Measurements from ENCODE around the gene COL5A2. TPM values are rescaled to one million over a fixed set of nuclear protein-coding genes. Genes with fewer than 3 reads are reported as not detected.

Gene COL5A2
- polyA plus RNA-seq, 1 donor from 2014 or later: 3.6 TPM

DNA sequence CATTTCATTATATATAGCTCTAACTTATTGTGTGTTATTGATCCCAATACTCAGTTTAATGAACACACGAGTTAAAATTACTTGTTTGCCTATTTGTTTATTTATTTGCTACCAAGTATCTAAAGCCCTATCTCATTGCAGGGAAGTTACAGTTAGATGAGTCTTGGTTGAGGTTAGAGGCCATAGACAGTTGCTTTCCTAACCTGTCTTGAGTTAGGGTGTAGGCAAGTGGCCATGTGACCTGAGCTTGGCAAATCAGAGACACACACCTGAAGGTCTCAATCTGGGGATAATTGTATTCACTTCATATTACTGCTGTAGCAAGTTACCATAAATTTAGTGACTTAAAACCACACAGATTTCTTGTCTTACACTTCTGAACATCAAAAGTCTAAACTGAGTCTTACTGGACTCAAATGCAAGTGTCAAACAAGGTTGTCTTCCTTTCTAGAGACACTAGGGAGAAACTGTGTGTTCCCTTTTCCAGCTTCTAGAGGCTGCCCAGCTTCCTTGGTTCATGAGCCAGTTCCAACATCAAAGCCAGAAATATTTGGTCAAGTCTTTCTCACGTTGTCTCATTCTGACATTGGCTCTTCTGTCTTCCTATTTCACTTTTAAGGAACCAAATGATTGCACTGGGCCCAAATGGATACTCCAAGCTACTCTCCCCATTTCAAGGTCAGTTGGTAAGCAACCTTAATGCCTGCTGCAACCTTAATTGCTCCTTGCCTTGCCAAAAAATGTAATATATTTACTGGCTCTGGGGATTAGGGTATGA lies 165.7 kb downstream of the COL5A2 start:
- Histone ChIP-seq H3K9me3 (ENCODE audit: low read length) (no peaks in the 10 kb centered on the region), H3F3A (ENCODE audit: insufficient read depth, low read length, poor library complexity, severe bottlenecking) (no peaks in the 10 kb centered on the region), H3K79me2 (replicated peaks; ENCODE audit: insufficient read depth, low read length) (no peaks in the 10 kb centered on the region), H3K4me3 (ENCODE audit: low read length) (no peak overlapping the region), H2AFZ (ENCODE audit: low read depth, low read length) (no peak overlapping the region), H3K36me3 (ENCODE audit: insufficient read depth, low read length) (no peaks in the 10 kb centered on the region), H4K20me1 (ENCODE audit: insufficient read depth) (no peaks in the 10 kb centered on the region), H3K9ac (ENCODE audit: low read length) (no peak overlapping the region), H3K27me3 (ENCODE audit: insufficient read depth, low read depth, low read length) (no peaks in the 10 kb centered on the region), H3K9me2 (ENCODE audit: insufficient read depth, low read length) (no peaks in the 10 kb centered on the region), H3K4me2 (ENCODE audit: low read length) (no peak overlapping the region), H3K27ac (ENCODE audit: low read length) (no peak overlapping the region)
- TF ChIP-seq SMC3 (conservative IDR thresholded peaks at IDR 0.05; ENCODE audit: poor library complexity) (no peak), RAD21 (conservative IDR thresholded peaks at IDR 0.05) (no peak), EP300 (conservative IDR thresholded peaks at IDR 0.05; ENCODE audit: poor library complexity, severe bottlenecking) (no peak), MXI1 (conservative IDR thresholded peaks at IDR 0.05; ENCODE audit: poor library complexity, severe bottlenecking) (no peak), POLR2AphosphoS5 (IDR thresholded peaks at IDR 0.05) (no peak), EZH2 (IDR thresholded peaks at IDR 0.05; ENCODE audit: borderline replicate concordance, insufficient read depth, low read length, poor library complexity, severe bottlenecking) (no peak), TAF1 (IDR thresholded peaks at IDR 0.05; ENCODE audit: low read depth) (no peak)
- TF ChIP-seq, protein P1, sequence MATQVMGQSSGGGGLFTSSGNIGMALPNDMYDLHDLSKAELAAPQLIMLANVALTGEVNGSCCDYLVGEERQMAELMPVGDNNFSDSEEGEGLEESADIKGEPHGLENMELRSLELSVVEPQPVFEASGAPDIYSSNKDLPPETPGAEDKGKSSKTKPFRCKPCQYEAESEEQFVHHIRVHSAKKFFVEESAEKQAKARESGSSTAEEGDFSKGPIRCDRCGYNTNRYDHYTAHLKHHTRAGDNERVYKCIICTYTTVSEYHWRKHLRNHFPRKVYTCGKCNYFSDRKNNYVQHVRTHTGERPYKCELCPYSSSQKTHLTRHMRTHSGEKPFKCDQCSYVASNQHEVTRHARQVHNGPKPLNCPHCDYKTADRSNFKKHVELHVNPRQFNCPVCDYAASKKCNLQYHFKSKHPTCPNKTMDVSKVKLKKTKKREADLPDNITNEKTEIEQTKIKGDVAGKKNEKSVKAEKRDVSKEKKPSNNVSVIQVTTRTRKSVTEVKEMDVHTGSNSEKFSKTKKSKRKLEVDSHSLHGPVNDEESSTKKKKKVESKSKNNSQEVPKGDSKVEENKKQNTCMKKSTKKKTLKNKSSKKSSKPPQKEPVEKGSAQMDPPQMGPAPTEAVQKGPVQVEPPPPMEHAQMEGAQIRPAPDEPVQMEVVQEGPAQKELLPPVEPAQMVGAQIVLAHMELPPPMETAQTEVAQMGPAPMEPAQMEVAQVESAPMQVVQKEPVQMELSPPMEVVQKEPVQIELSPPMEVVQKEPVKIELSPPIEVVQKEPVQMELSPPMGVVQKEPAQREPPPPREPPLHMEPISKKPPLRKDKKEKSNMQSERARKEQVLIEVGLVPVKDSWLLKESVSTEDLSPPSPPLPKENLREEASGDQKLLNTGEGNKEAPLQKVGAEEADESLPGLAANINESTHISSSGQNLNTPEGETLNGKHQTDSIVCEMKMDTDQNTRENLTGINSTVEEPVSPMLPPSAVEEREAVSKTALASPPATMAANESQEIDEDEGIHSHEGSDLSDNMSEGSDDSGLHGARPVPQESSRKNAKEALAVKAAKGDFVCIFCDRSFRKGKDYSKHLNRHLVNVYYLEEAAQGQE (IDR thresholded peaks at IDR 0.05; ENCODE audit: borderline replicate concordance): no peak
- TF ChIP-seq, protein P2, sequence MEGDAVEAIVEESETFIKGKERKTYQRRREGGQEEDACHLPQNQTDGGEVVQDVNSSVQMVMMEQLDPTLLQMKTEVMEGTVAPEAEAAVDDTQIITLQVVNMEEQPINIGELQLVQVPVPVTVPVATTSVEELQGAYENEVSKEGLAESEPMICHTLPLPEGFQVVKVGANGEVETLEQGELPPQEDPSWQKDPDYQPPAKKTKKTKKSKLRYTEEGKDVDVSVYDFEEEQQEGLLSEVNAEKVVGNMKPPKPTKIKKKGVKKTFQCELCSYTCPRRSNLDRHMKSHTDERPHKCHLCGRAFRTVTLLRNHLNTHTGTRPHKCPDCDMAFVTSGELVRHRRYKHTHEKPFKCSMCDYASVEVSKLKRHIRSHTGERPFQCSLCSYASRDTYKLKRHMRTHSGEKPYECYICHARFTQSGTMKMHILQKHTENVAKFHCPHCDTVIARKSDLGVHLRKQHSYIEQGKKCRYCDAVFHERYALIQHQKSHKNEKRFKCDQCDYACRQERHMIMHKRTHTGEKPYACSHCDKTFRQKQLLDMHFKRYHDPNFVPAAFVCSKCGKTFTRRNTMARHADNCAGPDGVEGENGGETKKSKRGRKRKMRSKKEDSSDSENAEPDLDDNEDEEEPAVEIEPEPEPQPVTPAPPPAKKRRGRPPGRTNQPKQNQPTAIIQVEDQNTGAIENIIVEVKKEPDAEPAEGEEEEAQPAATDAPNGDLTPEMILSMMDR (IDR thresholded peaks at IDR 0.05; ENCODE audit: poor library complexity, severe bottlenecking): no peak

- H3F3A ChIP-seq (ENCODE audit: insufficient read depth, low read length, poor library complexity, severe bottlenecking): no peaks in the 10 kb centered on the region
- no peaks in the 10 kb centered on the region for H4K20me1 ChIP-seq (ENCODE audit: insufficient read depth)
- H3K79me2 ChIP-seq (replicated peaks; ENCODE audit: insufficient read depth, low read length): no peaks in the 10 kb centered on the region
- H3K9ac ChIP-seq (ENCODE audit: low read length): no peak overlapping the region
- no peak overlapping the region for H3K27ac ChIP-seq (ENCODE audit: low read length)
- H2AFZ ChIP-seq (ENCODE audit: low read depth, low read length): no peak overlapping the region
- no peak for TF ChIP-seq EZH2 (IDR thresholded peaks at IDR 0.05; ENCODE audit: borderline replicate concordance, insufficient read depth, low read length, poor library complexity, severe bottlenecking)
- no peak for TF ChIP-seq MXI1 (conservative IDR thresholded peaks at IDR 0.05; ENCODE audit: poor library complexity, severe bottlenecking)
- TF ChIP-seq, protein P2 (IDR thresholded peaks at IDR 0.05; ENCODE audit: poor library complexity, severe bottlenecking): no peak
- TF ChIP-seq, protein P1 (IDR thresholded peaks at IDR 0.05; ENCODE audit: borderline replicate concordance): no peak
- no peak for TF ChIP-seq EP300 (conservative IDR thresholded peaks at IDR 0.05; ENCODE audit: poor library complexity, severe bottlenecking)
- TF ChIP-seq TAF1 (IDR thresholded peaks at IDR 0.05; ENCODE audit: low read depth): no peak
- no peak for TF ChIP-seq SMC3 (conservative IDR thresholded peaks at IDR 0.05; ENCODE audit: poor library complexity)
- no peak for TF ChIP-seq POLR2AphosphoS5 (IDR thresholded peaks at IDR 0.05)
- no peak for TF ChIP-seq RAD21 (conservative IDR thresholded peaks at IDR 0.05)
- no peaks in the 10 kb centered on the region for H3K9me2 ChIP-seq (ENCODE audit: insufficient read depth, low read length)
- H3K9me3 ChIP-seq (ENCODE audit: low read length): no peaks in the 10 kb centered on the region
- H3K4me3 ChIP-seq (ENCODE audit: low read length): no peak overlapping the region
- H3K36me3 ChIP-seq (ENCODE audit: insufficient read depth, low read length): no peaks in the 10 kb centered on the region
- H3K27me3 ChIP-seq (ENCODE audit: insufficient read depth, low read depth, low read length): no peaks in the 10 kb centered on the region
- H3K4me2 ChIP-seq (ENCODE audit: low read length): no peak overlapping the region
Observed at GRCh38 chr2:189013031-189013430, 166.5 kb downstream of the COL5A2 start.
